Stimulated activated CD4-positive, alpha-beta T cell treated with anti-CD3 and anti-CD28 coated beads, Interleukin-4, amount 100 ng/mL, for 4 hours (primary cell): ENCODE results near the gene PLAC1.

Experiments used
- DNase-seq, 2 experiments: peaks; one replicate each; pipeline ENCODE4 v3.0.0-alpha.2; 2020

The PLAC1 gene, protein sequence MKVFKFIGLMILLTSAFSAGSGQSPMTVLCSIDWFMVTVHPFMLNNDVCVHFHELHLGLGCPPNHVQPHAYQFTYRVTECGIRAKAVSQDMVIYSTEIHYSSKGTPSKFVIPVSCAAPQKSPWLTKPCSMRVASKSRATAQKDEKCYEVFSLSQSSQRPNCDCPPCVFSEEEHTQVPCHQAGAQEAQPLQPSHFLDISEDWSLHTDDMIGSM

DNA sequence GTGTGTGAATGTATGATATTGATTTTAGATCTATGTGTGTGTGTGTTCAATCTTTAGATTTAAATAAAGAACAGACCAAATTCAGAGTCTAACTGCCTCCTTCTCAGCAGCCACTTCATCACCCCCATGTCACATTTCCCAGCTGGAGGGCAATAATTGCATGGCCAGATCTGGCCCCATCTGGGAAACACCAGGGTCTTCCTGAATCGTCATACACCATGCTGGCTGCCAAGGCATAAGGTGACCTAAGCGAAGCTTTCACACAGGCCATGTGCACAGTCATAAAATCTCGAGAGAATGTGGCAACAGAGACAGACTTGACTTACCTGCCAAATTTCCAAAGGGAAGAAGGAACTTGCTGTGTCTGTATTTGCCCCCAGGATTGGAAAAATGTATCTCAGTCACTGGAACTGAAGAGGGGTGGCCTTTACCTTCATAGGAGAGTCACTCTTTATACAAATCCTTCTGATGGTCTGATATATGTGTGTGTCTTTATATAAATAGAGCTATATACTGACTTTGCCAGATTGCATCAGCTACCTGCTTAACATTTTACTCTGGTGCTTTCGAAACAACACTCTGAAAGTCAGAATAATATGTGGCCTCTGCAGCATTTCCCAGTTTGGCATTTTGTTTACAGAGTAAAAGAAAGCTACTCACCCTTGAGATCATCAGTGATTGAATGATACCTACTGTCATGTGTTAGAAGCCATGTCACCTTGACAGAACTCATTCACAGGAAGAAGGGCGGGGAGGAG, at the start of gene PLAC1:
Gene PLAC1 (minus strand): TSS at position 470 of the 758 bp plus-strand sequence. CDS start 91,789 bp downstream, outside the sequence.
- no peak for DNase-seq

GRCh38 chrX:134706138-134706537, 47.9 kb upstream of the PLAC1 start:
- no peak for DNase-seq

DNA sequence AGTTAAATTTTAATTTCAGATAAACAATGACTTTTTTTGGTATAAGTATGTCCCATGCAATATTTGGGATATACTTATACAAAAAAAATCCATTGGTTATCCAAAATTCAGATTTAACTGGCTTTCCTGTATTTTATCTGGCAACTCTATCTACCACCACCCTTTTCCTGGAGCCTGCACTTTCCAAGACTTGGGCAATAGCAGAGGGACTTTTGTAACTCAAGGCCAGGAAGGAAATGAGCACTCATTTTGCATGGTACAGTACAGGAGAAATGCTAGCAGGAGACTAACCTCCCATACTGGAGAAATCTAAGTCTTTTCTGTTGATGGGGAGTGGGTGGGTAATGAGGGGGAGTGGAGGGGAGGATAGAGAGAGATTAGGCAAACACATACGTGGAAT, 37.7 kb upstream of the PLAC1 start:
- no peak for DNase-seq

DNA sequence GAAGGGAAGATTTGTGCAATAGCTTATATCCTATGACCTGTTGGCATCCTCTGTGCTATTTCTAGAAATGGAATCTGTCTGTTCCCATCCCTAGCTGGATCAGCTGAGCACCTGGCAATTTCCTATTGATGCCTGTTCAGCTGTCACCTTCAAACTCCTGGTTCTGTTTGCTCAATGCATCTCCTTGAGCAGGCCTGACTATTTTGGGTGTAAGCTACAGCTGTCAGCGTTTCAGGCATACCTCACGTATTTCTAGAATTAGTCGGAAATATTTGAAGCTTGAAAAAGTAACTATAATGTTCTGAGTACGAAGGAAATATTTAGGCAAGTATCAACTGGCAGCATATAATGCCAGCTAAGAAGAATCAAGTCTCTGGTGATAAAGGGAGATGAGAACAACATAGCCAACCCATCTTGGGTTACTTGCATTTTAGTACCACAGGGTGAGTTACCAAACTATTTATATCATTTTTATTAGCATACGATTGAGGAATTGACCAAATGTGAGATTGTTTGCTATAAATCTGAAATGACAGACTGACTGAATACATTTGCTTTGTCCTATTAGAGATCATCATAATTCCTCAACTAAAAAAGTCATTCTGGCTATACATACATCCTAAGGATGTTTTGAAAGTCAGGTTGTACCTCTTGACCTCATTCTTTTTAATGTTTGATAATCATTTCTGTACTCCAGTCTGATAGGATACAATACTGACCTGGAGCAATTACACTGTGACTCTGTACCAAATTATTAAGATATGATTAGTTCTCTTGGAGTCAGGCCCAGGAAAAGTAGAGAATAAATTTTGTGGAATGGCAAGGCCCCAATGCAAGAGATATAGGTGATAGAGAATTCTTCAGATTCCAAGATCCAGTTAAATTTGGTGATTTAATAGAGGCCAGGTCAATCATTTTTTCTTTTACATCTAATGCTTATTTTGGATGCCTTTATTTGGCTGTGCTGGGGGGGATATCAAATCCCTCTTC, 36.4 kb upstream of the PLAC1 start:
- no peak for DNase-seq

DNA sequence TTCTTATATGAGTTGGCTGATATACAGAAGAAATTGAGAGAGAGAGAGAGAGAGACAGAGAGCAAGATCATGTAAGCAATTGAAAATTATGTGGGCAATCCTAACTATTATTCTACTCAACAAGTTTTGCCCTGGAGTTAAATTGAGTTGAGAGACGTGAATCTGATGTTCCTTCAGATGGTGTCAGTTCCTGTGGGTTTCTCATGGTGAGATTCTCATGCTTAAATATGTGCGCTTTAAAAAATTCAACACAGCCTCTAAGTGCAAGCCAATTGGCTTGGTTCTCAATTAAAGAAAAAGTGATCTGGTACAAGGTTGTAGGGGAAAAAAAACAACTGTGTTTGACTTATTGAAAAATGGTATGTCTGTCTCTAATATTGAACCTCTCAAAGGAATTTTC, 35.4 kb upstream of the PLAC1 start:
- no peak for DNase-seq

DNA sequence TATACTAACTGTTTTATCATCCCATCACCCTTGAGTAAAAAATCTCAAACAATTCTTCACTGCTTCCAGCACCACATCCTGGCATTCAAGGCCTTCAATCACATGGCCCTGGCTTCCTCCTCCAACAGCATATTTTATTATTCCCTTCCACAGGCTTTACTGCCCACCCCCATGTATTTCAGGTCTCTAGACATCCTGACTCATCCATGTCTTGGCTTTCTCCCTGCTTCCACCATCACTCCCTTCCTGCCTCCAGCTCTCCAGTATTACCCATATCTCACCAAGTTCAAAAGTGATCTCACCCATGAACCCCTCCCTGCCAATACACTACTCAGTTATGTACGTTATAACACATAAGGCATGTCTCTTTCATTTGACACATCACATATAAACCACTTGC, 34.7 kb upstream of the PLAC1 start:
- no peak for DNase-seq

GRCh38 chrX:134692233-134692632, 34.0 kb upstream of the PLAC1 start:
- no peak for DNase-seq

GRCh38 chrX:134691453-134691852, 33.2 kb upstream of the PLAC1 start:
- DNase-seq: no peak

GRCh38 chrX:134688839-134689238, 30.6 kb upstream of the PLAC1 start:
- DNase-seq: no peak

GRCh38 chrX:134688031-134688823, 30.0 kb upstream of the PLAC1 start:
- DNase-seq: no peak

- no peak for DNase-seq
Observed at GRCh38 chrX:134685668-134686067, 27.4 kb upstream of the PLAC1 start.

- DNase-seq: no peak
Observed at GRCh38 chrX:134684956-134685355, 26.7 kb upstream of the PLAC1 start.

GRCh38 chrX:134683351-134684005, 25.2 kb upstream of the PLAC1 start:
- no peak for DNase-seq

DNA sequence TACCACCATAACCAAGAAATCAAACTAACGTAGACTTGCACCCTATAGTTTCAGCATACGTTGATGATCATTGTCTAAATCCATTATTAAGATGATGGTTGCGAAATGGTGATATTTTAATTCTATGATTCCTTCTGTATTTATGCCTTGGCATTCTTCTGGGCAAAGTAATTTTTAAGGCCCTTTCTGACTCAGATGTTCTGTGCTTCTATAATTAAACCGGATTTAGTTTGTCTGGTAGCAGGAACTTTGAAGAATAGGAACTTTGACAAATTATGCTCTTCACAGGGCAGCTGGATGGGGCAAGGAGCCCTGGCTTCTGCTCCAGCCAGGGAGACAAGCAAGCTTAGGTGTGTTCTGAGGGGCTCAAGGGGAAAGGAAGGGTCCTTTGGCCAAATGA, 23.8 kb upstream of the PLAC1 start:
- no peak for DNase-seq

- no peak for DNase-seq
Observed at GRCh38 chrX:134679644-134680043, 21.4 kb upstream of the PLAC1 start.

DNA sequence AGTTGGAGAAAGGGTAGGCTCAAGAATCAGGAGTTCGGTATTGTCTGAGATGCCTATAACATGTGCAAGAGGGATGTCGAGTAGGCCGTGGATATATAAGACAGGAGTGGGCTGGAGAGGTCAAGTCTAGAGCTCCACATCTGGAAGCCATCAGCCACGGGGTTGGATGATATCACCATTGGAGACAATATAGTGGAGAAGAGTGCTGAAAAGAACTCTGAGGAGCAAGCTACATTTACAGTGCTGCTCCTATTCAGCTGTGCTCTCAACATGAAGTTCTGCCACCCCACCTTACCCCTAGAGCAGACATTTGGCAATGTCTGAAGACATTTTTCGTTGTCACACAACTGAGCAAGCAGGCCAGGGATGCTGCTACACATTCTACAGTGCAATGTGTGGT, 20.9 kb upstream of the PLAC1 start:
- DNase-seq: no peak

- no peak for DNase-seq
Observed at GRCh38 chrX:134677332-134677731, 19.1 kb upstream of the PLAC1 start.

GRCh38 chrX:134676436-134676835, 18.2 kb upstream of the PLAC1 start:
- no peak for DNase-seq

DNA sequence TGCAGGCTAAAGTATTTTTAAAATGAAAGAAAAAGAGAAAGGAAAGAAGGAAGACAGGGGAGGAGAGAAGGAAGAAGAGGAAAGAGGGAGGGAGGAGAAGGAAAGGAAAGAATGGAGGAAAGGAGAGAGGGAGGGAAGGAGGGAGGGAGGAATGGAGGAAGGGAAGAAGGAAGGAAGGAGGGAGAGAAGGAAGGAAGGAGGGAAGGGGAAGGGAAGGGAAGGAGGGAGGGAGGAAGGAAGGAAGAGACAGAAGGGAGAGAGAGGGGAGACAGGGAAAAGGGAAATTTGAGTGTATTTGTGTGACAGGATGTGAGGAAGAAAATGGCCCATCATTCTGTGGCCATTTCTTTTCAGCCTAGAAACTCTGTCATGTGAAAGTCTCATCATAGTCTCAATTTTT, 14.9 kb upstream of the PLAC1 start:
- DNase-seq: no peak

GRCh38 chrX:134672101-134672500, 13.8 kb upstream of the PLAC1 start:
- DNase-seq: no peak

- DNase-seq: no peak
Observed at GRCh38 chrX:134671294-134671693, 13.0 kb upstream of the PLAC1 start.
